ENCODE data around the gene SCN1B. TPM values are rescaled to one million over a fixed set of nuclear protein-coding genes. Genes with fewer than 3 reads are reported as not detected.

The SCN1B gene
- total and polyA plus RNA-seq, 2 of the 13 experiments (the other 11 are each of a cell fraction or from before 2014, with no cell fraction given) = 2.7 to 20.1 TPM

DNA sequence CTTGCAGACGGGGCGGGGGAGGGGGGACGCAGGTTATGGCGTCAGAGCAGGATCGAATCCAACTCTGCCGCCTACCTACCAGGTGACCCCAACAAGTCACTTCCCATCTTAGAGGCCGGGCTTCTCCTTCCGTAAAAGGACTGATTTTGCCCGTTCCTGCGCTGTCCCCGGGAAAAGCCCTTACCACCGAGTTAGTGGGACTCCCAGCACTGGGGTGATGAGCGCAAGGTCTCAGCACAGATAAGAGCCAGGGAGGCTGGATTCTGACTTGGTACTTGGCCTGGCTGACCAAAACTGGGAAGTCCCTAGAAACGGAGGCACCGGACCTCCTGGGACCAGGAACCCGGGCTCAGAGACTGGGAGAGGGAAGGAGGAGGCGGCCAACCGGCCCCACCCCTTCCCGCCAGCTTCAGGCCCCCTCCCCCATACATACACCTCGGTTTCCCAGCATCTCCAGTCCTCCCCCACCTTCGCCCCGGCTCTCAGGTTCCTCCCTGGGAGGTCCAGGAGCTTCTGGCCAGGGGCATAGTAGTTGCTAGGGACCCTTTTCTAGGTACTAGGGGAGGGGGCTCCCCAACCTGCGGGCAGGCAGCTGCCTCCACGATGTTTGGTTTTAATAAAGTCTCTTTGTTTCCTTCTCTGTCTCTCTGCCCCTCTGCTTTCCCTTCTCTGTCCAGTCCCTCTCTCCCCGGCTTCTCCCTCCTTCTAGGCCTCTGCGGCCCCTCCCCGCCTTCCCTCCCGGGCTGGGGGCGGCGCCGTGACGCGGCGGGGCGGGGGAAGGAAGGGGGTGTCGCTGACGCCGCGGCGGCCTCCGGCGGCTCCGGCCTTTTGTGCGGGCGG, 30.6 kb upstream of the SCN1B start, which contains the start of gene GRAMD1A (continued):
- TF ChIP-seq, protein P1, sequence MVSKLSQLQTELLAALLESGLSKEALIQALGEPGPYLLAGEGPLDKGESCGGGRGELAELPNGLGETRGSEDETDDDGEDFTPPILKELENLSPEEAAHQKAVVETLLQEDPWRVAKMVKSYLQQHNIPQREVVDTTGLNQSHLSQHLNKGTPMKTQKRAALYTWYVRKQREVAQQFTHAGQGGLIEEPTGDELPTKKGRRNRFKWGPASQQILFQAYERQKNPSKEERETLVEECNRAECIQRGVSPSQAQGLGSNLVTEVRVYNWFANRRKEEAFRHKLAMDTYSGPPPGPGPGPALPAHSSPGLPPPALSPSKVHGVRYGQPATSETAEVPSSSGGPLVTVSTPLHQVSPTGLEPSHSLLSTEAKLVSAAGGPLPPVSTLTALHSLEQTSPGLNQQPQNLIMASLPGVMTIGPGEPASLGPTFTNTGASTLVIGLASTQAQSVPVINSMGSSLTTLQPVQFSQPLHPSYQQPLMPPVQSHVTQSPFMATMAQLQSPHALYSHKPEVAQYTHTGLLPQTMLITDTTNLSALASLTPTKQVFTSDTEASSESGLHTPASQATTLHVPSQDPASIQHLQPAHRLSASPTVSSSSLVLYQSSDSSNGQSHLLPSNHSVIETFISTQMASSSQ (IDR thresholded peaks at IDR 0.05; ENCODE audit: low read depth) = no peak
- TF ChIP-seq, protein P1 (CRISPR knock-in tag; IDR thresholded peaks at IDR 0.05; ENCODE audit: borderline replicate concordance) = no peak
- TF ChIP-seq POLR2G (IDR thresholded peaks at IDR 0.05; ENCODE audit: low read depth, low read length) = peak; percentile 73
- TF ChIP-seq FOXM1 (CRISPR knock-in tag; IDR thresholded peaks at IDR 0.05) = no peak
- no peak for TF ChIP-seq PAWR (CRISPR knock-in tag; IDR thresholded peaks at IDR 0.05; ENCODE audit: borderline replicate concordance)
- no peak for TF ChIP-seq KMT2A (CRISPR knock-in tag; IDR thresholded peaks at IDR 0.05)
- TF ChIP-seq, protein P2, sequence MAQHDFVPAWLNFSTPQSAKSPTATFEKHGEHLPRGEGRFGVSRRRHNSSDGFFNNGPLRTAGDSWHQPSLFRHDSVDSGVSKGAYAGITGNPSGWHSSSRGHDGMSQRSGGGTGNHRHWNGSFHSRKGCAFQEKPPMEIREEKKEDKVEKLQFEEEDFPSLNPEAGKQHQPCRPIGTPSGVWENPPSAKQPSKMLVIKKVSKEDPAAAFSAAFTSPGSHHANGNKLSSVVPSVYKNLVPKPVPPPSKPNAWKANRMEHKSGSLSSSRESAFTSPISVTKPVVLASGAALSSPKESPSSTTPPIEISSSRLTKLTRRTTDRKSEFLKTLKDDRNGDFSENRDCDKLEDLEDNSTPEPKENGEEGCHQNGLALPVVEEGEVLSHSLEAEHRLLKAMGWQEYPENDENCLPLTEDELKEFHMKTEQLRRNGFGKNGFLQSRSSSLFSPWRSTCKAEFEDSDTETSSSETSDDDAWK (CRISPR knock-in tag; IDR thresholded peaks at IDR 0.05) = no peak
- TF ChIP-seq MTF2 (CRISPR knock-in tag; IDR thresholded peaks at IDR 0.05; ENCODE audit: borderline replicate concordance) = no peak
- no peak for TF ChIP-seq ZNF253 (CRISPR knock-in tag; IDR thresholded peaks at IDR 0.05; ENCODE audit: borderline replicate concordance)
- no peak for TF ChIP-seq HMGA1 (CRISPR knock-in tag; conservative IDR thresholded peaks at IDR 0.05)
- no peak for TF ChIP-seq ZNF263 (CRISPR knock-in tag; IDR thresholded peaks at IDR 0.05)
- TF ChIP-seq SP5 (CRISPR knock-in tag; IDR thresholded peaks at IDR 0.05; ENCODE audit: borderline replicate concordance, low read depth) = peak; percentile 56; the same call in 1 of the 2 replicates
- peak; percentile 1 for TF ChIP-seq NR2F6 (IDR thresholded peaks at IDR 0.05)
- no peak for TF ChIP-seq NR2F6 (CRISPR knock-in tag; IDR thresholded peaks at IDR 0.05)
- TF ChIP-seq MAF1 (CRISPR knock-in tag; IDR thresholded peaks at IDR 0.05; ENCODE audit: borderline replicate concordance) = no peak
- no peak for TF ChIP-seq ZNF7 (CRISPR knock-in tag; IDR thresholded peaks at IDR 0.05)
- TF ChIP-seq HNRNPK (IDR thresholded peaks at IDR 0.05; ENCODE audit: low read depth, low read length, poor library complexity, severe bottlenecking) = no peak
- TF ChIP-seq MAZ (IDR thresholded peaks at IDR 0.05; ENCODE audit: borderline replicate concordance, low read depth, low read length) = peak; percentile 64; the same call in 1 of the 2 replicates
- TF ChIP-seq MAZ (CRISPR knock-in tag; IDR thresholded peaks at IDR 0.05; ENCODE audit: low read depth) = 0 out of 2 replicates have a peak, but pooled peaks have one; percentile 18
- TF ChIP-seq ZNF143 (CRISPR knock-in tag; IDR thresholded peaks at IDR 0.05) = no peak
- peak; percentile 59 for TF ChIP-seq TEAD3 (CRISPR knock-in tag; optimal IDR thresholded peaks at IDR 0.05; ENCODE audit: borderline replicate concordance)
- TF ChIP-seq, protein P3, sequence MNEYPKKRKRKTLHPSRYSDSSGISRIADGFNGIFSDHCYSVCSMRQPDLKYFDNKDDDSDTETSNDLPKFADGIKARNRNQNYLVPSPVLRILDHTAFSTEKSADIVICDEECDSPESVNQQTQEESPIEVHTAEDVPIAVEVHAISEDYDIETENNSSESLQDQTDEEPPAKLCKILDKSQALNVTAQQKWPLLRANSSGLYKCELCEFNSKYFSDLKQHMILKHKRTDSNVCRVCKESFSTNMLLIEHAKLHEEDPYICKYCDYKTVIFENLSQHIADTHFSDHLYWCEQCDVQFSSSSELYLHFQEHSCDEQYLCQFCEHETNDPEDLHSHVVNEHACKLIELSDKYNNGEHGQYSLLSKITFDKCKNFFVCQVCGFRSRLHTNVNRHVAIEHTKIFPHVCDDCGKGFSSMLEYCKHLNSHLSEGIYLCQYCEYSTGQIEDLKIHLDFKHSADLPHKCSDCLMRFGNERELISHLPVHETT (CRISPR knock-in tag; conservative IDR thresholded peaks at IDR 0.05) = 0 out of 2 replicates have a peak, but pooled peaks have one; percentile 20
- no peak for TF ChIP-seq ZNF644 (CRISPR knock-in tag; IDR thresholded peaks at IDR 0.05; ENCODE audit: low read depth)
